GM20000 (cell line): ENCODE data around the gene SLC23A1.
A peak's percentile ranks its signal among the peaks of the same experiment; 100 is the strongest.

Source experiments
- DNase-seq: peaks from one replicate; pipeline ENCODE4 v3.0.0; 2012; ENCODE audit warnings: low spot score
- TF ChIP-seq, protein P1 (sequence below): IDR thresholded peaks from 2 replicates; pipeline ENCODE4 v1.5.1; 2012; ENCODE audit warnings: mild to moderate bottlenecking, control low read depth; ENCODE audit errors: extremely low read depth, missing control alignments

SLC23A1 gene

DNA sequence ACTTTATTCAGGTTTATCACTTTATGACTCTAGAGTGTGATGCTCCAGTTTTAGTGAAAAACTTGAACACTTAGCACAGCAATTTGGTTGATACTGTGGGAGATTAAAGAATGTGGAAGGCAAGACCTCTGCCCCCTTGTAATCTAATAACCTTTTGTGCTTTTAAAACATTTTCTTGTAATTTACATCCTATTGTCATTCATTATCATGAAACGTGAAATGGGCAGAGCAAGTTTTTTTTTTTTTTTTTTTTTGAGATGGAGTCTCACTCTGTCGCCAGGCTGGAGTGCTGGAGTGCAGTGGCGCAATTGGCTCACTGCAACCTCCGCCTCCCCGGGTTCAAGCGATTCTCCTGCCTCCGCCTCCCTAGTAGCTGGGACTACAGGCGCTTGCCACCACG, 39.6 kb downstream of the SLC23A1 start:
- no peak for DNase-seq
- TF ChIP-seq, protein P1, sequence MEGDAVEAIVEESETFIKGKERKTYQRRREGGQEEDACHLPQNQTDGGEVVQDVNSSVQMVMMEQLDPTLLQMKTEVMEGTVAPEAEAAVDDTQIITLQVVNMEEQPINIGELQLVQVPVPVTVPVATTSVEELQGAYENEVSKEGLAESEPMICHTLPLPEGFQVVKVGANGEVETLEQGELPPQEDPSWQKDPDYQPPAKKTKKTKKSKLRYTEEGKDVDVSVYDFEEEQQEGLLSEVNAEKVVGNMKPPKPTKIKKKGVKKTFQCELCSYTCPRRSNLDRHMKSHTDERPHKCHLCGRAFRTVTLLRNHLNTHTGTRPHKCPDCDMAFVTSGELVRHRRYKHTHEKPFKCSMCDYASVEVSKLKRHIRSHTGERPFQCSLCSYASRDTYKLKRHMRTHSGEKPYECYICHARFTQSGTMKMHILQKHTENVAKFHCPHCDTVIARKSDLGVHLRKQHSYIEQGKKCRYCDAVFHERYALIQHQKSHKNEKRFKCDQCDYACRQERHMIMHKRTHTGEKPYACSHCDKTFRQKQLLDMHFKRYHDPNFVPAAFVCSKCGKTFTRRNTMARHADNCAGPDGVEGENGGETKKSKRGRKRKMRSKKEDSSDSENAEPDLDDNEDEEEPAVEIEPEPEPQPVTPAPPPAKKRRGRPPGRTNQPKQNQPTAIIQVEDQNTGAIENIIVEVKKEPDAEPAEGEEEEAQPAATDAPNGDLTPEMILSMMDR = no peak

DNA sequence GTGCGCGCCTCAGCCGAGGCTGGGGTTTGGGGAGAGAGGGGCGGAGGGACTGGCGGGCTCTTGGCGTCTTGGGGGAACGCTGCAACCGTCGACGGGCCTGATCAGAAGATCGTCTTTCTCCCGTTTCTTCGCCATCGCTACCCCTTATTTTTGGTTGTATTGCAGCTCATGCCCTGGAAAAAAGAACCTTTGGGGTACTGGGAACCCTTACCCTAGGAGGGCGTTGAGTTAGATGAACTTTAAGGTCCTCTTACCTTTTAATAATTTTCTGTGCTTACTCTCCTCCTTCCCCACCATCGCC, 40.7 kb downstream of the SLC23A1 start:
- TF ChIP-seq, protein P1 = no peak
- DNase-seq = peak; percentile 81

DNA sequence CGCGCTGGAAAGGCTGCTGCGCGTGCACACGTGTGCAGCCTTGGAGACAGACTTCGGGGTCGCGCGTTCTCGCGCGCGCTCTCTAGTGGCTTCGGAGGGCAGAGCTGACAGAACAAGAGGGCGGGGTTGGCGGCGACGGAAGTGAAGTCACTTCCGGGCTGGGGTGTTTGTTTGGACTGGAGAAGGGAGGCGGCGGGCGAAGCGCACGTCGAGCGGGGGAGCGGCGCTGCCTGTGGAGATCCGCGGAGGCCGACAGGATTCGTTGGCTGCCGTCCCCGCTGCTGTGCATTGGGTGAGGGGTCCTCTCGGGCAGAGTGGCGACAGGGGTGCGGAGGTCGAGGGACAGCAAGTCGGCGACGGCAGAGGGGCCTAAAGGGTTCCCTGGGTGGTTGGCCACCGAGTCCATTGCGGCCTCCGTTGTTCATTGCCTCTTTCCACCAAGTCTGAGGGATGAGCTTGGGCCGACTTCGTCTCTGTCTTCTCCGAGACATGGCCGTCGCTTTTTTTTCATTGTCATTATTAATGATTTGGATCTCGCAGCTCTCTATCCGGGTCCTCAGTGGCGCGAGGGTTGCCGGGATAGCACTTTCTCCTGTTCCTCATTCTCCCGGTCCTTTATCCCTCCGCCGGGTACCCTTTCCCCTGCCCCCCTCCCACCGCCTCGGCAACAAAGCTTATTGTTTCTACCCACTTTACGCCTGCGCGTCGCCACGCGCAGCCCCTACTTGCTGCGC, 41.2 kb downstream of the SLC23A1 start, which contains the start of gene PAIP2:
Gene PAIP2 (plus strand): TSS at position 166 of the 734 bp plus-strand sequence. CDS start 21,931 bp downstream, outside the sequence.
- DNase-seq = peak; percentile 91
- TF ChIP-seq, protein P1 = peak; percentile 87

DNA sequence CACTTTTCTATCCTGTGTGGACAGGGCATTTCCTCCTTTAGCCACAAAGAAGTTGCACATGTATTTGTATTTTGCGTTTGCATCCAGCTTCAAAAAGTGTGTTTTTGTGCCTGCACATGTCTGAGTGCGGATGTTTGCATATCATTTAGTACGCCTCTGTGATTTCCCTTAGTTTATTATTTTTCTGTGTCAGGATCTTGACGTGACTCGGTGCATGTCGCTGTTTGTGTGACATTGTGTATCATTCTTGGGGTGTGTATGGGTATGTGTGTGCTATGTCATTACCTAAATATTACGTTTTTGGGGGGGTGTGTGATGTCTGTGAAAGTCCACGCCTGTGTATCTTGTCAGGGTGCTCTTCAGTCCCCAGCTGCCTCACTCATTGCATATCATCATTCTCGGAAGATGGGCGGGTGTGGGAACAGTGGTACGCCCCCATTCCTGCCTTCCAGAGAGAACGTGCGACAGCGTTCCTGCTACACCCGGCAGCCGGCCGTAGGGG, 41.9 kb downstream of the SLC23A1 start:
- TF ChIP-seq, protein P1 = no peak

DNA sequence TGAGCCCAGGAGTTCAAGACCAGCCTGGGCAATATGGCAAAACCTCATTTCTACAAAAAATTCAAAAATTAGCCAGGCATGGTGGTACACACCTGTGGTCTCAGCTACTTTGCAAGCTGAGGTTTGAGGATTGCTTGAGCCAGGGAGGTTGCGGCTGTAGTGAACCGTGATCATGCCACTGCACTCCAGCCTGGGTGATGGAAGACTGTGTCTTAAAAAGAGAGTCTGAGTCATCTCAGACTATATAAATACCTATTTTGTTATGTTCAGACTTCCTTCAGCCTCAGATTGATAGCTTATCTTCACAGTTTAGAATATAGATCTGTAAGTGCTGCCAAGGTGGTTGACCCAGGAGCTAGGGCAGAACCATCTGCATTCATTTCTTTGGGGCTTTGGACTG, 43.0 kb downstream of the SLC23A1 start:
- DNase-seq = no peak
- TF ChIP-seq, protein P1 = no peak

More for the DNA sequence above, 41.9 kb downstream of the SLC23A1 start:
- DNase-seq = no peak

DNA sequence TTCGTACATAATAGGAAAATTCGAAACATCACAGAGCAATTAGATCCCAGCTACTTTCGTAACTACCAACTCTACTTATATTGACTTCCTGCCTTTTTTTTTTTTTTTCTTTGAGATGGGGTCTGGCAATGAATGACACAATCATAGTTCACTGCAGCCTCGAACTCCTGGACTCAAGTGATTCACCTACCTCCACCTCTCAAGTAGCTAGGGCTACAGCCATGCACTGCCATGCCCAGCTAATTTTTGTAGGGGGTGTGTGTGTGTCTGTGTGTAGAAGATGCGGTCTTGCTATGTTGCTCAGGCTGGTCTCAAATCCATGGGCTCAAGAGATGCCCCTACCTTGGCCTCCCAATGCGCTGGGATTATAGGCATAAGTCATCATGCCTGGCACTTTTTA, 47.3 kb downstream of the SLC23A1 start:
- TF ChIP-seq, protein P1 = no peak
- DNase-seq = no peak
